ENCODE data around the gene CFAP97D2. TPM values are rescaled to one million over a fixed set of nuclear protein-coding genes. Genes with fewer than 3 reads are reported as not detected.
"Not testable (repeated sequence)": the region's sequence is repeated elsewhere in the genome, so short reads cannot be mapped to it uniquely, and the experiment has no call there.

Gene CFAP97D2
- total RNA-seq, 1 experiment from 2014 or later, result not detected

DNA sequence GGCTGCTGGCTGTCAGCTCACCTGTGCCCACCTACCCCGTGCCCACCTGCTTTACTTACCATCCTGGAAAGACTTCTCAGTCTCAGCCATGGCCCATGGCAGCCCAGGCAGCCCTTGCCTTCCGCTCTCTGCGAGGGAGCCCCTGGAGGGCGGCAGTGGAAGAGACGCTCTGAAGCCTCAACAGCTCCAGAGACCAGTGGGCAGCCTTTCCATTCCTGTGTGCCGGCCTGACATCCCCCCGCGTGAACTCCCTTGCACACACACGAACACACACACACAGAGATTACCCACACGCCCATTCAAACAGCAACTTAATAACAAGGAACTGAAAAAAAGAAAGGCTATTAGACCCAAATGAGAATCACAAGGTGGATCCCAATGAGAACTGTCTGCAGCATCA, 32.4 kb upstream of the CFAP97D2 start:
- Histone ChIP-seq H3K4me3 (ENCODE audit: low read depth, low read length) (no peak overlapping the region), H3K36me3 (ENCODE audit: control insufficient read depth, insufficient read depth, low read length) (no peaks in the 10 kb centered on the region), H3K27me3 (replicated peaks; ENCODE audit: control insufficient read depth, insufficient read depth, low read length) (no peaks in the 10 kb centered on the region), H3K4me1 (no peaks in the 10 kb centered on the region), H3K9me3 (no peaks in the 10 kb centered on the region)
- Mint-ChIP-seq H3K9me3 (ENCODE audit: unreplicated experiment) (no peaks in the 10 kb centered on the region), H3K27ac (ENCODE audit: unreplicated experiment) (no peak overlapping the region), H3K27me3 (ENCODE audit: insufficient read depth, unreplicated experiment) (peaks cover 3% of the 10 kb centered on the region), H3K36me3 (ENCODE audit: insufficient read depth, unreplicated experiment) (no peaks in the 10 kb centered on the region), H3K4me3 (ENCODE audit: unreplicated experiment) (no peak overlapping the region), H3K4me1 (ENCODE audit: low read depth, unreplicated experiment) (no peaks in the 10 kb centered on the region)
- TF ChIP-seq, protein P1, sequence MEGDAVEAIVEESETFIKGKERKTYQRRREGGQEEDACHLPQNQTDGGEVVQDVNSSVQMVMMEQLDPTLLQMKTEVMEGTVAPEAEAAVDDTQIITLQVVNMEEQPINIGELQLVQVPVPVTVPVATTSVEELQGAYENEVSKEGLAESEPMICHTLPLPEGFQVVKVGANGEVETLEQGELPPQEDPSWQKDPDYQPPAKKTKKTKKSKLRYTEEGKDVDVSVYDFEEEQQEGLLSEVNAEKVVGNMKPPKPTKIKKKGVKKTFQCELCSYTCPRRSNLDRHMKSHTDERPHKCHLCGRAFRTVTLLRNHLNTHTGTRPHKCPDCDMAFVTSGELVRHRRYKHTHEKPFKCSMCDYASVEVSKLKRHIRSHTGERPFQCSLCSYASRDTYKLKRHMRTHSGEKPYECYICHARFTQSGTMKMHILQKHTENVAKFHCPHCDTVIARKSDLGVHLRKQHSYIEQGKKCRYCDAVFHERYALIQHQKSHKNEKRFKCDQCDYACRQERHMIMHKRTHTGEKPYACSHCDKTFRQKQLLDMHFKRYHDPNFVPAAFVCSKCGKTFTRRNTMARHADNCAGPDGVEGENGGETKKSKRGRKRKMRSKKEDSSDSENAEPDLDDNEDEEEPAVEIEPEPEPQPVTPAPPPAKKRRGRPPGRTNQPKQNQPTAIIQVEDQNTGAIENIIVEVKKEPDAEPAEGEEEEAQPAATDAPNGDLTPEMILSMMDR (IDR thresholded peaks at IDR 0.05; ENCODE audit: insufficient read depth in 1 of 2, low read depth in 1 of 2, low read length in 1 of 2, severe bottlenecking in 1 of 2, unreplicated experiment in 1 of 2), result peak in 1 of 2 experiments; percentile 37
- ChIA-PET CTCF (no interaction called here), POLR2A (interaction anchor here (0.6 kb wide), 1 partner anchor 80 kb away, joined by 4 read pairs; no protein-coding TSS in a partner anchor)
- DNase-seq, result peak; percentile 28 to 32
- BruUV-seq (replicated peaks), result no TSS peak
- intact Hi-C loops (cut with micrococcal nuclease; ENCODE audit: unreplicated experiment), result no loop called here

DNA sequence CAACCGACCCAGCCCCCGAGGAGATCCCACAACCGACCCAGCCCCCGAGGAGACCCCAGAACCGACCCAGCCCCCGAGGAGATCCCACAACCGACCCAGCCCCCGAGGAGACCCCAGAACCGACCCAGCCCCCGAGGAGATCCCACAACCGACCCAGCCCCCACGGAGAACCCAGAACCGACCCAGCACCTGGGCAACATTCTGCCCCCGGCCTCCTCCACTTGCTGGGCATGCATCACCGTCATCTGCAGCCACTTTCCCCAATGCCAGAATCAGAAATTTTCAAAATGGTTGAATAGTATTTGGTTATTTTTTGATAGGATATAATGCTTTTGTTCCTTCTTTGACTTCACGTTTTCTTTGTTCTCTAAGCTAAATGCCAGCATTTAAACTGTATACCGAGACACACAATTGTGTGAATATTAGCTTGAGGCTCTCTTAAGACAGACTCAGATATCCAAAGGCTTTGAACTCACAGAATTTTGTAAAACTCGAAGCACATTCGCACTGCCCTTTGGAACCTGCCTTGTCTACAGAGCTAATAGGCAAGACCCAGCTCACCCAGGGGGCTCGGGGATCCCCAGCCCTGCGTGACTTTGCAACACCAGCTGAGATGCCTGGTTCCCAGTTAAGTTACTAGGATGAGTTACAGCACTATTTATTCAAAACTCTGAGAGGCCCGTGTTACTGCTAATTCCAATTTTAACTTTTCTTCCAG, 31.1 kb upstream of the CFAP97D2 start:
- TF ChIP-seq, protein P1 (IDR thresholded peaks at IDR 0.05; ENCODE audit: insufficient read depth in 1 of 2, low read depth in 1 of 2, low read length in 1 of 2, severe bottlenecking in 1 of 2, unreplicated experiment in 1 of 2), result no peak
- Histone ChIP-seq H3K4me3 (ENCODE audit: low read depth, low read length) (no peak overlapping the region), H3K36me3 (ENCODE audit: control insufficient read depth, insufficient read depth, low read length) (no peaks in the 10 kb centered on the region), H3K27me3 (replicated peaks; ENCODE audit: control insufficient read depth, insufficient read depth, low read length) (no peaks in the 10 kb centered on the region), H3K9me3 (no peaks in the 10 kb centered on the region), H3K4me1 (no peaks in the 10 kb centered on the region)
- CTCF ChIA-PET, result interaction anchor here (0.5 kb wide), 1 partner anchor 389 kb away, joined by 6 read pairs; no protein-coding TSS in a partner anchor
- H3K27ac Mint-ChIP-seq (ENCODE audit: unreplicated experiment), result no peak overlapping the region
- intact Hi-C loops (cut with micrococcal nuclease; ENCODE audit: unreplicated experiment), result no loop called here
- H3K4me3 Mint-ChIP-seq (ENCODE audit: unreplicated experiment), result no peak overlapping the region
- no peak for DNase-seq
- H3K9me3 Mint-ChIP-seq (ENCODE audit: unreplicated experiment), result no peaks in the 10 kb centered on the region
- BruUV-seq (replicated peaks), result no TSS peak
- H3K27me3 Mint-ChIP-seq (ENCODE audit: insufficient read depth, unreplicated experiment), result peaks cover 3% of the 10 kb centered on the region
- H3K36me3 Mint-ChIP-seq (ENCODE audit: insufficient read depth, unreplicated experiment), result no peaks in the 10 kb centered on the region
- POLR2A ChIA-PET, result no interaction called here
- H3K4me1 Mint-ChIP-seq (ENCODE audit: low read depth, unreplicated experiment), result no peaks in the 10 kb centered on the region

GRCh38 chr13:114148521-114148855, 30.6 kb upstream of the CFAP97D2 start:
- H3K4me1 ChIP-seq, result no peaks in the 10 kb centered on the region
- intact Hi-C loops (cut with micrococcal nuclease; ENCODE audit: unreplicated experiment), result no loop called here
- peaks cover 6% of the 10 kb centered on the region for H3K27me3 Mint-ChIP-seq (ENCODE audit: insufficient read depth, unreplicated experiment)
- H3K36me3 Mint-ChIP-seq (ENCODE audit: insufficient read depth, unreplicated experiment), result no peaks in the 10 kb centered on the region
- H3K27me3 ChIP-seq (replicated peaks; ENCODE audit: control insufficient read depth, insufficient read depth, low read length), result no peaks in the 10 kb centered on the region
- ChIA-PET POLR2A (no interaction called here), CTCF (no interaction called here)
- H3K9me3 ChIP-seq, result no peaks in the 10 kb centered on the region
- H3K4me3 ChIP-seq (ENCODE audit: low read depth, low read length), result no peak overlapping the region
- H3K27ac Mint-ChIP-seq (ENCODE audit: unreplicated experiment), result no peak overlapping the region
- no peak overlapping the region for H3K4me3 Mint-ChIP-seq (ENCODE audit: unreplicated experiment)
- BruUV-seq (replicated peaks), result no TSS peak
- H3K9me3 Mint-ChIP-seq (ENCODE audit: unreplicated experiment), result peaks cover 5% of the 10 kb centered on the region
- no peaks in the 10 kb centered on the region for H3K4me1 Mint-ChIP-seq (ENCODE audit: low read depth, unreplicated experiment)
- DNase-seq, result no peak
- TF ChIP-seq, protein P1 (IDR thresholded peaks at IDR 0.05; ENCODE audit: insufficient read depth in 1 of 2, low read depth in 1 of 2, low read length in 1 of 2, severe bottlenecking in 1 of 2, unreplicated experiment in 1 of 2), result no peak
- no peaks in the 10 kb centered on the region for H3K36me3 ChIP-seq (ENCODE audit: control insufficient read depth, insufficient read depth, low read length)

GRCh38 chr13:114148886-114149285, 30.2 kb upstream of the CFAP97D2 start:
- H3K9me3 Mint-ChIP-seq (ENCODE audit: unreplicated experiment); H3K9me3 ChIP-seq; H3K4me3 ChIP-seq (ENCODE audit: low read depth, low read length); H3K4me1 Mint-ChIP-seq (ENCODE audit: low read depth, unreplicated experiment); H3K4me1 ChIP-seq; H3K36me3 ChIP-seq (ENCODE audit: control insufficient read depth, insufficient read depth, low read length); BruUV-seq (replicated peaks); H3K27me3 Mint-ChIP-seq (ENCODE audit: insufficient read depth, unreplicated experiment); H3K36me3 Mint-ChIP-seq (ENCODE audit: insufficient read depth, unreplicated experiment); H3K27me3 ChIP-seq (replicated peaks; ENCODE audit: control insufficient read depth, insufficient read depth, low read length); H3K27ac Mint-ChIP-seq (ENCODE audit: unreplicated experiment); CTCF ChIA-PET; DNase-seq; H3K4me3 Mint-ChIP-seq (ENCODE audit: unreplicated experiment); intact Hi-C loops (cut with micrococcal nuclease; ENCODE audit: unreplicated experiment); POLR2A ChIA-PET: not testable (repeated sequence)
